ENCODE measurements around the gene TMEM43.

GRCh38 chr3:14145670-14146380 is 21.0 kb downstream of the TMEM43 start:
- TF ChIP-seq CTCF (IDR thresholded peaks at IDR 0.05; ENCODE audit: low read depth, low read length) (no peak), EZH2phosphoT487 (IDR thresholded peaks at IDR 0.05; ENCODE audit: low read depth) (no peak)
